ENCODE data around the gene ASCC3.

ASCC3 gene

DNA sequence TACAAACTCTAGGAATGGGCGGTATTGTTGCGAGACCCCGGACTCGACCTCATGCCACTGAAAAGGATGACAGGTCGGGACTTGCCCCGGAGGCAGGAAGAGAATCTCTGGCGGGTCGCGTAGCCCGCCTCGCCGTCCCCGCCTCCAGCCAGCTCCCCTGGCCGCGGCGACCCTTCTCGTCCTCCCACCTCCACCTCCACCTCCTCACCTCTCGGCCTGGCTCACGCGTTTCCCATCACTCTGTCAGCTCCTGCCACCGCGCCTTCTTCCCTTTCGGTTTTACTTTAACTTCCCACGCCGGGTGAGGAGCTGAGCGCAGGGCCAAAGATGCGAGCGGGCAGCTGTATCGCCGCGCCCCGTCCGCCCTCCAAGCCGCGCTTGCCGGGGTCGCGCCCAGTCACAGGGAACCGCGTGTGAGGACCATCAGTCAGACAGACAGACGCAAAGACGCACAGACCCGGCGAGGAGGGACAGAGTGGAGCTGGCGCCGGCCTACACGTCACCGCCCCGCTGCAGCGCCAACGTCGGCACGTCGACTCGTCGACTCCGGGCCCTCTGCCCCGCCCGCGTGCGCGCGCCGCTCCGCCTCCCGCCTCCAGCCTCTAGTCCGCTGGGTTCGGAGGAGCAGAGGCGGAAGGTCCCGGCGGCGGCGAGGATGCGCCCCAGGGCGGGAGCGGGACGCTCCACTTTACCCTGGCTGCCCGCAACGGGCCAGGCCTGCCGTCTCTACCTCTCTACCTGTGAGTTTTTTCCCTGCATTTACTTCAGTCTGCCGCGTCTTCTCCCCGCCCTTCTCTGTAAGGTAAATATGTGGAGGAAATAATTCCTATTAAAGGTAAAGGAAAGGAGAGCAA is at the start of gene ASCC3:
Gene ASCC3, minus strand, starts transcription at position 477 of the 854 bp plus-strand sequence. CDS start 13,332 bp downstream, outside the sequence.
- Histone ChIP-seq H3K27me3 (ENCODE audit: control insufficient read depth in 1 of 2, insufficient read depth in 2 of 2, low read length in 2 of 2) (no peaks in the 10 kb centered on the region), H3K9me3 (ENCODE audit: control insufficient read depth in 1 of 2, low read length in 2 of 2) (no peaks in the 10 kb centered on the region), H3K4me3 (ENCODE audit: low read depth in 1 of 2, low read length in 2 of 2) (peak within 1 kb of the TSS; percentile 92 to 93), H3K36me3 (ENCODE audit: control insufficient read depth in 1 of 2, insufficient read depth in 2 of 2, low read length in 2 of 2) (no peaks in the 10 kb centered on the region), H3K9ac (ENCODE audit: low read depth in 1 of 2, low read length in 2 of 2) (peak within 1 kb of the TSS; percentile 86 to 95), H3K4me1 (ENCODE audit: control insufficient read depth in 1 of 2, insufficient read depth in 2 of 2, low read length in 2 of 2) (peaks cover 22 to 45% of the 10 kb centered on the region in 2 donors), H3K27ac (ENCODE audit: low read depth, low read length) (peak within 1 kb of the TSS; percentile 97)

- H3K36me3 ChIP-seq (ENCODE audit: control insufficient read depth in 1 of 2, insufficient read depth in 2 of 2, low read length in 2 of 2), result no peaks in the 10 kb centered on the region
- H3K4me3 ChIP-seq (ENCODE audit: low read depth in 1 of 2, low read length in 2 of 2), result no peak overlapping the region
- no peaks in the 10 kb centered on the region for H3K27me3 ChIP-seq (ENCODE audit: control insufficient read depth in 1 of 2, insufficient read depth in 2 of 2, low read length in 2 of 2)
- no peak overlapping the region for H3K27ac ChIP-seq (ENCODE audit: low read depth, low read length)
- no peaks in the 10 kb centered on the region for H3K4me1 ChIP-seq (ENCODE audit: control insufficient read depth in 1 of 2, insufficient read depth in 2 of 2, low read length in 2 of 2)
- H3K9me3 ChIP-seq (ENCODE audit: control insufficient read depth in 1 of 2, low read length in 2 of 2), result no peaks in the 10 kb centered on the region
- no peak overlapping the region for H3K9ac ChIP-seq (ENCODE audit: low read depth in 1 of 2, low read length in 2 of 2)
Observed at GRCh38 chr6:100925749-100926148, 44.6 kb upstream of the ASCC3 start.

DNA sequence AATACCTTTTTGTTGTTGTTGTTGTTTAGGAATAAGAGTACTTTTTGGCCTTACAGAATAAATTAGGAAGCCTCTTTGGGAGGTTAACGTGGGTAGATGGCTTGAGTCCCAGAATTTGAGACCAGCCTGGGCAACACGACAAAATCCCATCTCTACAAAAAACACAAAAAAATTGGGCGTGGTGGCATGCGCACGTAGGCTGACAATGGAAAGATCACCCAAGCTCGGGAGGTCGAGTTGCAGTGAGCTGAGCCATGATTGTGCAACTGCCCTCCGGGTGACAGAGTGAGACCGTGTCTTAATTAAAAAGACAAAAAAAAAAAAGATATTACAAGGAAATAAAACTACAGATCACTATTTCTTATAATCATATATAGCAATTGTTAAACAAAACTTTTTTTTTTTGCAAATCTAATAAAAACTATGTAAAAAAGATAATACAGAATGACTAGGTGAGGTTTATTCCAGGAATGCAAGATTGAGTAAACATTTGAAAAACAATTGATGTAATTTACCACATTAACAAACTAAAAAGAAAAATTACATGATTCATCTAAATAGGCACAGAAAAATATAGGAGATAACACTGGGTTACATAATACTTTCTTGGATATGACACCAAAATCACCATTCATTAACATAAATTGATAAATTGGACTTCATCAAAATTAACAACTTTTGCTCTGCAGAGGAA is 43.6 kb upstream of the ASCC3 start:
- Histone ChIP-seq H3K36me3 (ENCODE audit: control insufficient read depth in 1 of 2, insufficient read depth in 2 of 2, low read length in 2 of 2) (no peaks in the 10 kb centered on the region), H3K9me3 (ENCODE audit: control insufficient read depth in 1 of 2, low read length in 2 of 2) (no peaks in the 10 kb centered on the region), H3K4me1 (ENCODE audit: control insufficient read depth in 1 of 2, insufficient read depth in 2 of 2, low read length in 2 of 2) (no peaks in the 10 kb centered on the region), H3K27me3 (ENCODE audit: control insufficient read depth in 1 of 2, insufficient read depth in 2 of 2, low read length in 2 of 2) (no peaks in the 10 kb centered on the region), H3K27ac (ENCODE audit: low read depth, low read length) (no peak overlapping the region), H3K4me3 (ENCODE audit: low read depth in 1 of 2, low read length in 2 of 2) (no peak overlapping the region), H3K9ac (ENCODE audit: low read depth in 1 of 2, low read length in 2 of 2) (no peak overlapping the region)

- H3K36me3 ChIP-seq (ENCODE audit: control insufficient read depth in 1 of 2, insufficient read depth in 2 of 2, low read length in 2 of 2), result no peaks in the 10 kb centered on the region
- H3K27me3 ChIP-seq (ENCODE audit: control insufficient read depth in 1 of 2, insufficient read depth in 2 of 2, low read length in 2 of 2), result no peaks in the 10 kb centered on the region
- H3K9ac ChIP-seq (ENCODE audit: low read depth in 1 of 2, low read length in 2 of 2), result no peak overlapping the region
- H3K27ac ChIP-seq (ENCODE audit: low read depth, low read length), result no peak overlapping the region
- no peaks in the 10 kb centered on the region for H3K9me3 ChIP-seq (ENCODE audit: control insufficient read depth in 1 of 2, low read length in 2 of 2)
- H3K4me1 ChIP-seq (ENCODE audit: control insufficient read depth in 1 of 2, insufficient read depth in 2 of 2, low read length in 2 of 2), result no peaks in the 10 kb centered on the region
- H3K4me3 ChIP-seq (ENCODE audit: low read depth in 1 of 2, low read length in 2 of 2), result no peak overlapping the region
Observed at GRCh38 chr6:100923481-100924165, 42.5 kb upstream of the ASCC3 start.

DNA sequence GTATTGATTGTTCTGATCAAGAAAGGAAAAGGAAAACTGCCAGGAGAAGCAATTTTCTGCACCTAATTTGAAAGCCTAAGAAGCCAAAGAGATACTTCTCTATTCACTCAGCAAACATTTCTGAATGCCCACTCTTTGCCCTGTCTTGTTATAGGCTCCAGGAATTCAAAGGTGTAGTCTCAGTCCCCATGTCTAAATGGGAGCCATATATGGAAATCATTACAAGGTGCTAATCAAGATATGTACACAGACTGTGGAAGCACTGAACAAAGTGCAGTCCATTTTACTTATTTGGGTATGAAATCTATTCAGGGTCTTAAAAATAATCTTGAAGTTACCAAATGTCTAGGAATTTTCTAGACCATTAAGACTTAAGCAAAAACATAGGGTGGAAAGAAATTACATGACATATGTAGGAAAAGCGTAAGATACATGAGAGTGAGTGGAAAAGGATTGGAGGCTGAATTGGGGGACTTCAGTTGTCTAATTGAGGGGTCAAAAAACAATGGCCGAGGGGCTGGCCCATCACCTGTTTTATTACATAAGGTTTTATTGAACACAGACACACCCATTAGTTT is 39.0 kb upstream of the ASCC3 start:
- H3K9me3 ChIP-seq (ENCODE audit: control insufficient read depth in 1 of 2, low read length in 2 of 2), result no peaks in the 10 kb centered on the region
- no peak overlapping the region for H3K27ac ChIP-seq (ENCODE audit: low read depth, low read length)
- H3K4me3 ChIP-seq (ENCODE audit: low read depth in 1 of 2, low read length in 2 of 2), result no peak overlapping the region
- H3K4me1 ChIP-seq (ENCODE audit: control insufficient read depth in 1 of 2, insufficient read depth in 2 of 2, low read length in 2 of 2), result no peaks in the 10 kb centered on the region
- no peaks in the 10 kb centered on the region for H3K36me3 ChIP-seq (ENCODE audit: control insufficient read depth in 1 of 2, insufficient read depth in 2 of 2, low read length in 2 of 2)
- no peak overlapping the region for H3K9ac ChIP-seq (ENCODE audit: low read depth in 1 of 2, low read length in 2 of 2)
- no peaks in the 10 kb centered on the region for H3K27me3 ChIP-seq (ENCODE audit: control insufficient read depth in 1 of 2, insufficient read depth in 2 of 2, low read length in 2 of 2)

- no peak overlapping the region for H3K4me3 ChIP-seq (ENCODE audit: low read depth in 1 of 2, low read length in 2 of 2)
- H3K27ac ChIP-seq (ENCODE audit: low read depth, low read length), result no peak overlapping the region
- no peaks in the 10 kb centered on the region for H3K9me3 ChIP-seq (ENCODE audit: control insufficient read depth in 1 of 2, low read length in 2 of 2)
- H3K9ac ChIP-seq (ENCODE audit: low read depth in 1 of 2, low read length in 2 of 2), result no peak overlapping the region
- no peaks in the 10 kb centered on the region for H3K36me3 ChIP-seq (ENCODE audit: control insufficient read depth in 1 of 2, insufficient read depth in 2 of 2, low read length in 2 of 2)
- no peaks in the 10 kb centered on the region for H3K27me3 ChIP-seq (ENCODE audit: control insufficient read depth in 1 of 2, insufficient read depth in 2 of 2, low read length in 2 of 2)
- no peaks in the 10 kb centered on the region for H3K4me1 ChIP-seq (ENCODE audit: control insufficient read depth in 1 of 2, insufficient read depth in 2 of 2, low read length in 2 of 2)
Observed at GRCh38 chr6:100918152-100918551, 37.0 kb upstream of the ASCC3 start.

DNA sequence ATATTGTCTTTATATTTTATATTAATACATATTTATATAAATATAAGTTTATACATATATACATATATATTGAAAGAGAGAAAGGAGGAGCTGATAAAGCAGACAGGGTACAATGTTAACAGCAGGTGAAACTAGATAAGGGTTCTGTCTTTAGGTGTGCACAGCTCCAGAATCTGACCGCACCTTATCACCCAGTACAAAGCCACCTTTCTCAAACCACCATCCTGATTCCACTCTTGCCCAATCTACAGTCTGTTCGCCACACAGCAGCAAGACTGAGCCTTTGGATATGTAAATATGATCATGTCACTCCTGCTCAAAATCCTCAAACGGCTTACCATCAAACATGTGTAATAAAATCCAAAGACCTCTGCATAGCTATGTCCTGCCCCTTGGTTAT is 34.7 kb upstream of the ASCC3 start:
- H3K9ac ChIP-seq (ENCODE audit: low read depth in 1 of 2, low read length in 2 of 2), result no peak overlapping the region
- no peaks in the 10 kb centered on the region for H3K27me3 ChIP-seq (ENCODE audit: control insufficient read depth in 1 of 2, insufficient read depth in 2 of 2, low read length in 2 of 2)
- H3K27ac ChIP-seq (ENCODE audit: low read depth, low read length), result no peak overlapping the region
- no peak overlapping the region for H3K4me3 ChIP-seq (ENCODE audit: low read depth in 1 of 2, low read length in 2 of 2)
- H3K36me3 ChIP-seq (ENCODE audit: control insufficient read depth in 1 of 2, insufficient read depth in 2 of 2, low read length in 2 of 2), result no peaks in the 10 kb centered on the region
- H3K9me3 ChIP-seq (ENCODE audit: control insufficient read depth in 1 of 2, low read length in 2 of 2), result no peaks in the 10 kb centered on the region
- no peaks in the 10 kb centered on the region for H3K4me1 ChIP-seq (ENCODE audit: control insufficient read depth in 1 of 2, insufficient read depth in 2 of 2, low read length in 2 of 2)

DNA sequence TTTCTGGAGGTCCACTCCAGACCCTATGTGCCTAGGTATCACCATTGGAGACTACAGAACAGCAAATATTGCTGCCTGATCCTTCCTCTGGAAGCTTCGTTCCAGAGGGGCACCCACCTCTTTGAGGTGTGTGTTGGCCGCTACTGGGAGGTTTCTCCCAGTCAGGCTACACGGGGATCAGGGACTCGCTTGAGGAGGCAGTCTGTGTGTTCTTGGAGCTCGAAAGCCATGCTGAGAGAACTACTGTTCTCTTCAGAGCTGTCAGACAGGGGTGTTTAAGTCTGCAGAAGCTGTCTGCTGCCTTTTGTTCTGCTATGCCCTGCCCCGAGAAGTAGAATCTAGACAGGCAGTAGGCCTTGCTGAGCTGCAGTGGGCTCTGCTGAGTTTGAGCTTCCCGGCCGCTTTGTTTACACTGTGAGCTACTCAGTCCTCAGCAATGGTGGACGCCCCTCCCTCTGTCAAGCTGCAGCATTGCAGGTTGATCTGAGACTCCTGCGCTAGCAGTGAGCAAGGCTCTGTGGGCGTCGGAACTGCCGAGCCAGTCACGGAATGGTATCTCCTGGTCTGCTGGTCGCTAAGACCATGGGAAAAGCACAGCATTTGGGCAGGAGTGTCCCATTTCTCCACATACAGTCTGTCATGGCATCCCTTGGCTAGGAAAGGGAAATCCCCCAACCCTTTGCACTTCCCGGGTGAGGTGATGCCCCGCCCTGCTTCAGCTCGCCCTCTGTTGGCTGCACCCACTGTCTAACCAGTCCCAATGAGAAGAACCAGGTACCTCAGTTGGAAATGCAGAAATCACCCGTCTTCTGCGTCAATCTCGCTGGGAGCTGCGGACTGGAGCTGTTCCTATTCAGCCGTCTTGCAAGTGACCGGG is 32.5 kb upstream of the ASCC3 start:
- H3K27ac ChIP-seq (ENCODE audit: low read depth, low read length), result no peak overlapping the region
- no peak overlapping the region for H3K4me3 ChIP-seq (ENCODE audit: low read depth in 1 of 2, low read length in 2 of 2)
- H3K9me3 ChIP-seq (ENCODE audit: control insufficient read depth in 1 of 2, low read length in 2 of 2), result no peaks in the 10 kb centered on the region
- H3K27me3 ChIP-seq (ENCODE audit: control insufficient read depth in 1 of 2, insufficient read depth in 2 of 2, low read length in 2 of 2), result no peaks in the 10 kb centered on the region
- no peaks in the 10 kb centered on the region for H3K36me3 ChIP-seq (ENCODE audit: control insufficient read depth in 1 of 2, insufficient read depth in 2 of 2, low read length in 2 of 2)
- H3K4me1 ChIP-seq (ENCODE audit: control insufficient read depth in 1 of 2, insufficient read depth in 2 of 2, low read length in 2 of 2), result no peaks in the 10 kb centered on the region
- H3K9ac ChIP-seq (ENCODE audit: low read depth in 1 of 2, low read length in 2 of 2), result no peak overlapping the region

DNA sequence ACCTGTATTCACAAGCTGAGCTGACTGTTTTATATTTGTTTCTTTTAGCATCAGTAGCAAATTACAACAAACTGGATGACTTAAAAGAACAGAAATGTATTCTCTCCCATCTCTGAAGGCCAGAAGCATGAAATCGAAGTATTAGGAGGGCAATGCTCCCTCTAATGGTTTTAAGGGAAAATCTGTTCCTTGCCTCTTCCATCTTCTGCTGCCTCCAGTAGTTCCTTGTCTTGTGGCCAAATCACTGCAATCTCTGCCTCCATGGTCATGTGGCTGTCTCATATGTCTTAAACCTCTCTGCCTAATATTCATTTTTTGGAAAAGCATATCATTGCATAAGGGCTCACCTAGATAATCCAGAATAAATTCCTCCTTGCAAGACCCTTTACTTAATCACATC is 25.2 kb upstream of the ASCC3 start:
- Histone ChIP-seq H3K9me3 (ENCODE audit: control insufficient read depth in 1 of 2, low read length in 2 of 2) (no peaks in the 10 kb centered on the region), H3K4me3 (ENCODE audit: low read depth in 1 of 2, low read length in 2 of 2) (no peak overlapping the region), H3K36me3 (ENCODE audit: control insufficient read depth in 1 of 2, insufficient read depth in 2 of 2, low read length in 2 of 2) (no peaks in the 10 kb centered on the region), H3K9ac (ENCODE audit: low read depth in 1 of 2, low read length in 2 of 2) (no peak overlapping the region), H3K27me3 (ENCODE audit: control insufficient read depth in 1 of 2, insufficient read depth in 2 of 2, low read length in 2 of 2) (no peaks in the 10 kb centered on the region), H3K4me1 (ENCODE audit: control insufficient read depth in 1 of 2, insufficient read depth in 2 of 2, low read length in 2 of 2) (no peaks in the 10 kb centered on the region), H3K27ac (ENCODE audit: low read depth, low read length) (no peak overlapping the region)

All from duodenal mucosa (tissue), 2 donors.